HG03565 (cell line): ENCODE data around the gene OSBPL3.
A peak's percentile ranks its signal among the peaks of the same experiment; 100 is the strongest.

Experiments
- ATAC-seq: cut with Tn5 transposase; IDR thresholded peaks from one replicate; pipeline ENCODE4 v1.9.1; 2021; ENCODE audit warnings: mild to moderate bottlenecking, moderate library complexity; ENCODE audit not compliant: unreplicated experiment

The OSBPL3 gene

GRCh38 chr7:24956021-24956420 lies 24.0 kb downstream of the OSBPL3 start:
- no peak for ATAC-seq

GRCh38 chr7:24955313-24955712 lies 24.7 kb downstream of the OSBPL3 start:
- no peak for ATAC-seq

GRCh38 chr7:24952464-24952863 lies 27.5 kb downstream of the OSBPL3 start:
- no peak for ATAC-seq

GRCh38 chr7:24951441-24951980 lies 28.5 kb downstream of the OSBPL3 start:
- no peak for ATAC-seq

GRCh38 chr7:24949884-24950283 lies 30.1 kb downstream of the OSBPL3 start:
- ATAC-seq: no peak

GRCh38 chr7:24948739-24949138 lies 31.2 kb downstream of the OSBPL3 start:
- peak; percentile 49 for ATAC-seq

- no peak for ATAC-seq
Observed at GRCh38 chr7:24946467-24946866, 33.5 kb downstream of the OSBPL3 start.

GRCh38 chr7:24945899-24946298 lies 34.1 kb downstream of the OSBPL3 start:
- no peak for ATAC-seq

GRCh38 chr7:24943096-24943948 lies 36.7 kb downstream of the OSBPL3 start:
- ATAC-seq: no peak

- ATAC-seq: no peak
Observed at GRCh38 chr7:24942226-24942625, 37.8 kb downstream of the OSBPL3 start.

- ATAC-seq: no peak
Observed at GRCh38 chr7:24939416-24939815, 40.6 kb downstream of the OSBPL3 start.

- ATAC-seq: no peak
Observed at GRCh38 chr7:24936121-24936824, 43.7 kb downstream of the OSBPL3 start.

- no peak for ATAC-seq
Observed at GRCh38 chr7:24933298-24933697, 46.7 kb downstream of the OSBPL3 start.

- no peak for ATAC-seq
Observed at GRCh38 chr7:24932815-24933214, 47.2 kb downstream of the OSBPL3 start.

- no peak for ATAC-seq
Observed at GRCh38 chr7:24932389-24932788, 47.6 kb downstream of the OSBPL3 start.

GRCh38 chr7:24931844-24932243 lies 48.1 kb downstream of the OSBPL3 start:
- ATAC-seq: no peak

- ATAC-seq: no peak
Observed at GRCh38 chr7:24930856-24931255, 49.1 kb downstream of the OSBPL3 start.

- ATAC-seq: no peak
Observed at GRCh38 chr7:24926623-24927524, 53.1 kb downstream of the OSBPL3 start.

GRCh38 chr7:24924375-24924774 lies 55.6 kb downstream of the OSBPL3 start:
- ATAC-seq: no peak

- ATAC-seq: no peak
Observed at GRCh38 chr7:24923172-24923865, 56.7 kb downstream of the OSBPL3 start.
